Measurements from ENCODE around the gene TNC.

TNC gene

GRCh38 chr9:115098226-115098965 lies 19.6 kb downstream of the TNC start:
- Histone ChIP-seq H2AFZ (ENCODE audit: insufficient read depth, low read length, poor library complexity) (no peak overlapping the region), H3K14ac (ENCODE audit: low read length) (no peak overlapping the region), H2BK12ac (ENCODE audit: low read length) (no peak overlapping the region), H3K4me2 (ENCODE audit: low read length) (no peak overlapping the region), H3K18ac (ENCODE audit: low read length) (no peak overlapping the region), H2BK5ac (ENCODE audit: low read depth, low read length, poor library complexity) (no peak overlapping the region), H3K23ac (ENCODE audit: low read length) (no peak overlapping the region), H4K8ac (ENCODE audit: low read depth, low read length) (no peak overlapping the region), H4K12ac (ENCODE audit: low read depth, low read length) (no peak overlapping the region), H3K79me2 (ENCODE audit: control insufficient read depth, insufficient read depth, low read length, poor library complexity) (no peaks in the 10 kb centered on the region), H3K9ac (ENCODE audit: low read length) (no peak overlapping the region), H3K9me3 (ENCODE audit: insufficient read depth, low read depth, low read length) (no peaks in the 10 kb centered on the region), H3K36me3 (ENCODE audit: control insufficient read depth in 1 of 2, insufficient read depth in 2 of 2, low read length in 2 of 2) (no peaks in the 10 kb centered on the region), H3K27me3 (ENCODE audit: insufficient read depth, low read length) (no peaks in the 10 kb centered on the region), H3K4me1 (ENCODE audit: control insufficient read depth in 1 of 2, insufficient read depth in 2 of 2, low read length in 2 of 2) (peaks cover 3 to 7% of the 10 kb centered on the region in 2 experiments), H3K79me1 (ENCODE audit: low read length) (peaks cover 2% of the 10 kb centered on the region), H3K4me3 (ENCODE audit: low read depth, low read length) (no peak overlapping the region), H2BK120ac (ENCODE audit: insufficient read depth, low read length, poor library complexity) (no peak overlapping the region), H3K4ac (ENCODE audit: low read depth, low read length) (no peak overlapping the region), H4K91ac (ENCODE audit: low read depth, low read length) (no peak overlapping the region), H2AK5ac (ENCODE audit: low read length) (no peak overlapping the region), H3K27ac (ENCODE audit: low read depth, low read length) (no peak overlapping the region)
- no CpG with 5 or more reads among the region's 5 CpGs for WGBS (ENCODE audit: extremely low coverage, insufficient coverage, insufficient read length)
- DNase-seq: no peak

GRCh38 chr9:115093520-115093919 lies 24.4 kb downstream of the TNC start:
- WGBS (ENCODE audit: extremely low coverage, insufficient coverage, insufficient read length): no CpG with 5 or more reads among the region's 2 CpGs

GRCh38 chr9:115090486-115090885 lies 27.5 kb downstream of the TNC start:
- no CpG with 5 or more reads among the region's 9 CpGs for WGBS (ENCODE audit: extremely low coverage, insufficient coverage, insufficient read length)
- H2BK12ac ChIP-seq (ENCODE audit: low read length): no peak overlapping the region
- no peak overlapping the region for H4K8ac ChIP-seq (ENCODE audit: low read depth, low read length)
- H3K18ac ChIP-seq (ENCODE audit: low read length): no peak overlapping the region
- no peak for DNase-seq
- peaks cover 23 to 25% of the 10 kb centered on the region in 2 experiments for H3K36me3 ChIP-seq (ENCODE audit: control insufficient read depth in 1 of 2, insufficient read depth in 2 of 2, low read length in 2 of 2)
- no peak overlapping the region for H2BK120ac ChIP-seq (ENCODE audit: insufficient read depth, low read length, poor library complexity)
- H3K9me3 ChIP-seq (ENCODE audit: insufficient read depth, low read depth, low read length): peaks cover 7% of the 10 kb centered on the region
- H2AFZ ChIP-seq (ENCODE audit: insufficient read depth, low read length, poor library complexity): no peak overlapping the region
- no peak overlapping the region for H3K4me2 ChIP-seq (ENCODE audit: low read length)
- no peaks in the 10 kb centered on the region for H3K79me2 ChIP-seq (ENCODE audit: control insufficient read depth, insufficient read depth, low read length, poor library complexity)
- no peak overlapping the region for H3K27ac ChIP-seq (ENCODE audit: low read depth, low read length)
- H2BK5ac ChIP-seq (ENCODE audit: low read depth, low read length, poor library complexity): no peak overlapping the region
- H2AK5ac ChIP-seq (ENCODE audit: low read length): no peak overlapping the region
- H3K4me1 ChIP-seq (ENCODE audit: control insufficient read depth in 1 of 2, insufficient read depth in 2 of 2, low read length in 2 of 2): no peaks in the 10 kb centered on the region
- no peak overlapping the region for H4K91ac ChIP-seq (ENCODE audit: low read depth, low read length)
- no peak overlapping the region for H4K12ac ChIP-seq (ENCODE audit: low read depth, low read length)
- no peak overlapping the region for H3K9ac ChIP-seq (ENCODE audit: low read length)
- H3K23ac ChIP-seq (ENCODE audit: low read length): no peak overlapping the region
- no peak overlapping the region for H3K4me3 ChIP-seq (ENCODE audit: low read depth, low read length)
- H3K4ac ChIP-seq (ENCODE audit: low read depth, low read length): no peak overlapping the region
- no peaks in the 10 kb centered on the region for H3K79me1 ChIP-seq (ENCODE audit: low read length)
- H3K27me3 ChIP-seq (ENCODE audit: insufficient read depth, low read length): no peaks in the 10 kb centered on the region
- H3K14ac ChIP-seq (ENCODE audit: low read length): no peak overlapping the region

More at GRCh38 chr9:115093520-115093919, 24.4 kb downstream of the TNC start:
- Histone ChIP-seq H3K27ac (ENCODE audit: low read depth, low read length) (no peak overlapping the region), H3K9me3 (ENCODE audit: insufficient read depth, low read depth, low read length) (peaks cover 3% of the 10 kb centered on the region), H3K18ac (ENCODE audit: low read length) (no peak overlapping the region), H2BK120ac (ENCODE audit: insufficient read depth, low read length, poor library complexity) (no peak overlapping the region), H3K4me1 (ENCODE audit: control insufficient read depth in 1 of 2, insufficient read depth in 2 of 2, low read length in 2 of 2) (peaks cover 0 to 4% of the 10 kb centered on the region in 2 experiments), H3K4ac (ENCODE audit: low read depth, low read length) (no peak overlapping the region), H4K12ac (ENCODE audit: low read depth, low read length) (no peak overlapping the region), H3K27me3 (ENCODE audit: insufficient read depth, low read length) (no peaks in the 10 kb centered on the region), H3K14ac (ENCODE audit: low read length) (no peak overlapping the region), H3K36me3 (ENCODE audit: control insufficient read depth in 1 of 2, insufficient read depth in 2 of 2, low read length in 2 of 2) (peaks cover 7 to 8% of the 10 kb centered on the region in 2 experiments), H2BK12ac (ENCODE audit: low read length) (no peak overlapping the region), H3K9ac (ENCODE audit: low read length) (no peak overlapping the region), H2AFZ (ENCODE audit: insufficient read depth, low read length, poor library complexity) (no peak overlapping the region), H3K4me2 (ENCODE audit: low read length) (no peak overlapping the region), H3K79me1 (ENCODE audit: low read length) (peaks cover 2% of the 10 kb centered on the region), H4K91ac (ENCODE audit: low read depth, low read length) (no peak overlapping the region), H3K79me2 (ENCODE audit: control insufficient read depth, insufficient read depth, low read length, poor library complexity) (no peaks in the 10 kb centered on the region), H2BK5ac (ENCODE audit: low read depth, low read length, poor library complexity) (no peak overlapping the region), H3K4me3 (ENCODE audit: low read depth, low read length) (no peak overlapping the region), H4K8ac (ENCODE audit: low read depth, low read length) (no peak overlapping the region), H2AK5ac (ENCODE audit: low read length) (no peak overlapping the region), H3K23ac (ENCODE audit: low read length) (no peak overlapping the region)
- no peak for DNase-seq

- Histone ChIP-seq H4K12ac (ENCODE audit: low read depth, low read length) (no peak overlapping the region), H3K79me1 (ENCODE audit: low read length) (no peaks in the 10 kb centered on the region), H3K9me3 (ENCODE audit: insufficient read depth, low read depth, low read length) (peaks cover 7% of the 10 kb centered on the region), H3K4ac (ENCODE audit: low read depth, low read length) (no peak overlapping the region), H2BK5ac (ENCODE audit: low read depth, low read length, poor library complexity) (no peak overlapping the region), H3K4me3 (ENCODE audit: low read depth, low read length) (no peak overlapping the region), H3K79me2 (ENCODE audit: control insufficient read depth, insufficient read depth, low read length, poor library complexity) (no peaks in the 10 kb centered on the region), H3K4me2 (ENCODE audit: low read length) (no peak overlapping the region), H3K23ac (ENCODE audit: low read length) (no peak overlapping the region), H3K14ac (ENCODE audit: low read length) (no peak overlapping the region), H4K8ac (ENCODE audit: low read depth, low read length) (no peak overlapping the region), H3K36me3 (ENCODE audit: control insufficient read depth in 1 of 2, insufficient read depth in 2 of 2, low read length in 2 of 2) (peaks cover 32 to 34% of the 10 kb centered on the region in 2 experiments), H3K18ac (ENCODE audit: low read length) (no peak overlapping the region), H2BK12ac (ENCODE audit: low read length) (no peak overlapping the region), H2AFZ (ENCODE audit: insufficient read depth, low read length, poor library complexity) (no peak overlapping the region), H2BK120ac (ENCODE audit: insufficient read depth, low read length, poor library complexity) (no peak overlapping the region), H2AK5ac (ENCODE audit: low read length) (no peak overlapping the region), H3K27ac (ENCODE audit: low read depth, low read length) (no peak overlapping the region), H3K27me3 (ENCODE audit: insufficient read depth, low read length) (no peaks in the 10 kb centered on the region), H4K91ac (ENCODE audit: low read depth, low read length) (no peak overlapping the region), H3K9ac (ENCODE audit: low read length) (no peak overlapping the region), H3K4me1 (ENCODE audit: control insufficient read depth in 1 of 2, insufficient read depth in 2 of 2, low read length in 2 of 2) (no peaks in the 10 kb centered on the region)
- no CpG with 5 or more reads among the region's 1 CpG for WGBS (ENCODE audit: extremely low coverage, insufficient coverage, insufficient read length)
- DNase-seq: no peak
Observed at GRCh38 chr9:115088860-115089259, 29.1 kb downstream of the TNC start.

All from trophoblast cell (in vitro differentiated cells and primary cell).